GM12891 (cell line): ENCODE measurements around the gene FBXO17. TPM values are rescaled to one million over a fixed set of nuclear protein-coding genes. Genes with fewer than 3 reads are reported as not detected.

Experiments used
- DNase-seq: peaks from one replicate; pipeline ENCODE4 v3.0.0; 2011; ENCODE audit warnings: low spot score; ENCODE audit not compliant: insufficient read length
- FAIRE-seq: peaks from 2 replicates; lab custom pipeline; 2011; peaks lifted over from hg19 to GRCh38; lab: Jason Lieb, UNC
- PAX5 ChIP-seq: IDR thresholded peaks from 2 replicates; pipeline ENCODE4 v1.6.1; 2011; ENCODE audit warnings: low read length, moderate library complexity, mild to moderate bottlenecking; ENCODE audit not compliant: insufficient read depth, severe bottlenecking
- POLR2A ChIP-seq: IDR thresholded peaks from 2 replicates; pipeline ENCODE4 v1.6.1; 2011; ENCODE audit warnings: low read depth, low read length, control low read depth
- POLR2AphosphoS5 ChIP-seq: IDR thresholded peaks from 2 replicates; pipeline ENCODE4 v1.6.1; 2011; ENCODE audit warnings: low read depth, low read length, control low read depth
- POU2F2 ChIP-seq: IDR thresholded peaks from 2 replicates; pipeline ENCODE4 v1.6.1; 2011; ENCODE audit warnings: low read depth, mild to moderate bottlenecking, control low read depth, low read length, moderate library complexity
- SPI1 ChIP-seq: IDR thresholded peaks from 2 replicates; pipeline ENCODE4 v1.6.1; 2011; ENCODE audit warnings: low read depth, low read length, control low read depth
- TAF1 ChIP-seq: IDR thresholded peaks from 2 replicates; pipeline ENCODE4 v1.6.1; 2011; ENCODE audit warnings: low read depth, low read length, control low read depth
- polyA plus RNA-seq: library from polyadenylated mRNA; unstranded; fragments of >200 nt; gene quantifications from one replicate; pipeline ENCODE4 v1.2.1, GENCODE V29; 2012; ENCODE audit warnings: low read depth, missing spikeins, inconsistent platforms; ENCODE audit not compliant: missing spikeins

Gene FBXO17
- polyA plus RNA-seq = 0.42 TPM

GRCh38 chr19:38975214-38975860, at the start of gene FBXO17:
FBXO17 (minus strand) TSS chr19:38975742; CDS start chr19:38950319, 25,423 bp downstream.
- no peak for FAIRE-seq
- no peak for TF ChIP-seq PAX5
- no peak for TF ChIP-seq POU2F2
- no peak for TF ChIP-seq TAF1
- TF ChIP-seq POLR2AphosphoS5 = no peak
- TF ChIP-seq SPI1 = no peak
- no peak for TF ChIP-seq POLR2A
- no peak for DNase-seq

GRCh38 chr19:39024875-39025641, 49.5 kb upstream of the FBXO17 start:
- no peak for DNase-seq
- TF ChIP-seq POLR2AphosphoS5 = no peak
- no peak for TF ChIP-seq PAX5
- TF ChIP-seq SPI1 = no peak
- TF ChIP-seq POLR2A = no peak
- TF ChIP-seq POU2F2 = no peak
- TF ChIP-seq TAF1 = no peak
- no peak for FAIRE-seq

- no peak for DNase-seq
- peak; percentile 20 for FAIRE-seq
- peak; percentile 93 for TF ChIP-seq SPI1
- no peak for TF ChIP-seq TAF1
Measured at GRCh38 chr19:39021063-39021462, 45.5 kb upstream of the FBXO17 start.

GRCh38 chr19:39017646-39018045, 42.1 kb upstream of the FBXO17 start:
- no peak for TF ChIP-seq POLR2A
- TF ChIP-seq TAF1 = no peak
- TF ChIP-seq POU2F2 = no peak
- TF ChIP-seq PAX5 = no peak
- no peak for TF ChIP-seq POLR2AphosphoS5
- no peak for TF ChIP-seq SPI1
- DNase-seq (no peak), FAIRE-seq (no peak)

GRCh38 chr19:39017026-39017425, 41.5 kb upstream of the FBXO17 start:
- FAIRE-seq (no peak), DNase-seq (no peak)
- TF ChIP-seq TAF1 = no peak
- no peak for TF ChIP-seq POLR2A
- no peak for TF ChIP-seq SPI1
- TF ChIP-seq PAX5 = no peak
- no peak for TF ChIP-seq POLR2AphosphoS5
- no peak for TF ChIP-seq POU2F2

- TF ChIP-seq POU2F2 (no peak), POLR2A (no peak)
- FAIRE-seq (no peak), DNase-seq (no peak)
Measured at GRCh38 chr19:39014037-39014436, 38.5 kb upstream of the FBXO17 start.

- no peak for DNase-seq
- no peak for FAIRE-seq
- TF ChIP-seq POLR2A = no peak
- TF ChIP-seq SPI1 = no peak
- TF ChIP-seq TAF1 = no peak
- no peak for TF ChIP-seq POLR2AphosphoS5
- no peak for TF ChIP-seq PAX5
- no peak for TF ChIP-seq POU2F2
Measured at GRCh38 chr19:39009001-39009400, 33.5 kb upstream of the FBXO17 start.

GRCh38 chr19:39008137-39008536, 32.6 kb upstream of the FBXO17 start:
- TF ChIP-seq SPI1 (no peak), PAX5 (no peak), POU2F2 (no peak), POLR2A (no peak), POLR2AphosphoS5 (no peak), TAF1 (no peak)
- no peak for FAIRE-seq
- DNase-seq = no peak

GRCh38 chr19:39007096-39007495, 31.6 kb upstream of the FBXO17 start:
- TF ChIP-seq TAF1 (no peak), POLR2AphosphoS5 (no peak), PAX5 (no peak)
- no peak for FAIRE-seq

GRCh38 chr19:39004403-39004802, 28.9 kb upstream of the FBXO17 start:
- DNase-seq (no peak), FAIRE-seq (no peak)
- no peak for TF ChIP-seq PAX5
- TF ChIP-seq POLR2AphosphoS5 = no peak
- no peak for TF ChIP-seq POLR2A
- no peak for TF ChIP-seq TAF1
- TF ChIP-seq POU2F2 = no peak
- no peak for TF ChIP-seq SPI1

More at GRCh38 chr19:39007096-39007495, 31.6 kb upstream of the FBXO17 start:
- no peak for DNase-seq
